Measurements from ENCODE around the gene KLF6.

Gene KLF6

DNA sequence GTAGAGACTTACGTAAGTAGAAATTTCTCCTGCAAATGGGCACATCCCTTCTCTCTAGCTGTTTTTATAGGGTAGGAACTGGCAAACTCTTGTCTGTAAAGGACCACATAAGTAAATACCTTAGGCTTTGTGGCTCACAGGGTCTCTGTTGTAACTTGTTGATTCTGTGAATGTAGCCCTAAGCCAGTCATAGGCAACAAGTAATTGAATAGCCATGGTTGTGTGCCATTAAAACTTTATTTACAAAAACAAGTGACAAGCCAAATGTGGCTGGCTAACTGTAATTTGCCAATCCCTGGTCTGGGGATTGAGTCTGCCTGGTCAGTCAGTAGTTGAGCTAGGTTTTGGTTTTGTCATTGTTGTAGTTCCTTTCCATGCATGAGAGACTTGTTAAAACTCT lies 5.3 kb upstream of the KLF6 start:
- in situ Hi-C loops (cut with HindIII; ENCODE audit: low sequenced_read_pairs) = no loop called here

DNA sequence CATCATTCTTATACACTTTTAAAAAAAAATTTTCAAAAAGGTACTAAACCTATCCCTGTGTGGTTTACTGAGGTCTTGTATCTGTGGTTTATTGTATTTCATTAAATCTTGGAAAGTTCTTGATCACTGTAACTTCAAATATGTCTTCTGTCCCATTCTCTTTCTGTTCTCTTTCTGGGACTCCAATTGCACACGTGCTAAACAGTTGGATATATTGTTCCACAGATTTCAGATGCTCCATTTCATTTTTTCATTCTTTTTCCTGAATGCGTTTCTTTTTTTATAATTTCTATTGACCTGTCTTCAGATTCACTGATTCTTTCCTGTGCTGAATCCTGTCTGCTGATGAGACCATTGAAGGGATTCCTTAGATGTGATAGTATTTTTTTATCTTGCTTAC lies 4.6 kb upstream of the KLF6 start:
- in situ Hi-C loops (cut with HindIII; ENCODE audit: low sequenced_read_pairs) = no loop called here

DNA sequence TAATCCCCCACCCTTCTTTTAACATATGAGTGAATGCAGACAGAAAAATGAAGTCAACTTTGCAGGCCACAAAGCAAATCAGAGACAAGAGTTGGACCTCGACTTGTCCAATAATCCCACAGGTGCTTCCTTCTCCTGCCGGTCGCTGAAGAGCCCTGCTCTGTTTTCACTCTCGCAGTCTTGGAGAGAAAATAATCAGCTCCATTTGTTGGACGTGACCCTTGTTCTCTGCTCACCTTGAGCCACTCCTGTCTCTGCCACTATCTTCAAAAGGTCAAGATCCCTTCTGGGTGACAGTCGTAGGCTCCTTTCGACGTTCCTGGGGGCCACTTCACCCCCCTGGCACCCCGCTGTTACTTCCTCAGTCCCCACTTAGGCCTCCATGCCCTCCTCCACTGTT lies 2.8 kb upstream of the KLF6 start:
- in situ Hi-C loops (cut with HindIII; ENCODE audit: low sequenced_read_pairs) = no loop called here

DNA sequence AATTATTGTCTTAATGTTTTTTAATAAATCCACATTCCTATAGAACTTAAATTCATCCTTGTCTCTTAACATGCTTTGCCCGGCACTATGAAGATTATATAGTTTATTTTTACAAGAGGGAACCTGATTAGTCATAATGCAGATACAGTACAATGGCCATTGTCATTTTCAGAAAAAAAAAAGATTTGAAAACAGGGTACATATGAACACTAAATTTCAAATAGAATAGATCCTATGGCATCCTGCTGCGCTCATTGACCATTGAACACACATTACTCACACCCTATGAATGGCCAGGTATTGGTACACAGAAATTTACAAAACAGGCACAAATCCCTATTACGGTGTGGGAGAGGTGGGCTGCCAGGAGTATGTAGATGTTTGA lies 2.0 kb upstream of the KLF6 start:
- in situ Hi-C loops (cut with HindIII; ENCODE audit: low sequenced_read_pairs) = no loop called here

DNA sequence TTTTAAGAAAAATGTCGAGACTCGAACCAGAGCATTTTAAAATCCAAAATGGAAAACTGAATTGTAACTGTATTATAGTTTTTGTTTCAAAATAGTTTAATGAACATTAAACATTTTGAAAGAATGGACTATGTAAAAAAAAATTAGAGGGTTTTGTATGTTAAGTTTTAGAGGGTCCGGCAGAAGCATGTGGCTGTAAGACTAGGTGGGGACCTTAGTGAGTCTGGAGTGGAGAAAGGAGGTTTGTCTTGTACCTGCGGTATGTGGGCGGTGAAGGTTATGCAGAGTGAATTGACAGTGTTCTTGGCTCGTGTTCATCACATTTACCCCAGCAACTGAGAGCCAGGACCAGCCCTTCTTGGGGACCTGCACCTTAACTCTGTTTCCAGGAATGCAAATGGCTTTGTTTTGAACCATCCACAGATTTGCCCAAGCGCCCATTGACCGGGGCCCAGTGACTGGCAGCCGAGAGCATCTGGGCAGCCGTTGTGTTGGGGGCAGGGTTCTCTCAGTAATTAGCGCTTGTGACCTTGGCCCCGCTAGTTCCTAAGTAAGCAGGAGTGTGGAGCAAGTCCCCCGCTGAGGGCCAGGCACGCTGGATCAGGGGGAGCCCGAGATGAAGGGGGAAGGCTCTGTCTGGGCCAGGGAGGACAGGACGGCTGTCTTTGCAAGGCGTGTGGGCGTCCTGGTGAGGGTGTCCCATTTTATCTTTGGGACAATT lies 1.4 kb upstream of the KLF6 start:
- in situ Hi-C loops (cut with HindIII; ENCODE audit: low sequenced_read_pairs) = no loop called here

DNA sequence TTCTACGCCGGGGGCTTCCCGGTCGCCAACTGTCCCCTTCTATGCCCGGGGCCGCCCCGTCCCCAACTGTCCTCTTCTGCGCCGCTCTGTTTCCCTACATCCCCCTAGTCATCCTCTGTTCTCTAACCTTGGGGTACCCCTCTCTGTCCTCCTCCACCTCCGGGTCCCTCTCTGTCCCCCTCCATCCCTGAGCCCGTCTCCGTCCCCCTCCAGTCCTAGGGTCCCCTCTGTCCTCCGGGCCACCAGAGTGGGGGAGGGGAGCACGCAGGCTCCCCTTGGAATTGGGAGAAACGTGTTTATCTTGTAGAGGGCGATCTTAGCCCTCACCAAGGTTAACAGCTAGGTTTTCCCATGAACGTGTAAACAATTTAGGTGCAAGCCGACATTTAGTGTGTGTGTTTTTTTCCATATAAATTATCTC lies 852 bp upstream of the KLF6 start:
- in situ Hi-C loops (cut with HindIII; ENCODE audit: low sequenced_read_pairs) = no loop called here

DNA sequence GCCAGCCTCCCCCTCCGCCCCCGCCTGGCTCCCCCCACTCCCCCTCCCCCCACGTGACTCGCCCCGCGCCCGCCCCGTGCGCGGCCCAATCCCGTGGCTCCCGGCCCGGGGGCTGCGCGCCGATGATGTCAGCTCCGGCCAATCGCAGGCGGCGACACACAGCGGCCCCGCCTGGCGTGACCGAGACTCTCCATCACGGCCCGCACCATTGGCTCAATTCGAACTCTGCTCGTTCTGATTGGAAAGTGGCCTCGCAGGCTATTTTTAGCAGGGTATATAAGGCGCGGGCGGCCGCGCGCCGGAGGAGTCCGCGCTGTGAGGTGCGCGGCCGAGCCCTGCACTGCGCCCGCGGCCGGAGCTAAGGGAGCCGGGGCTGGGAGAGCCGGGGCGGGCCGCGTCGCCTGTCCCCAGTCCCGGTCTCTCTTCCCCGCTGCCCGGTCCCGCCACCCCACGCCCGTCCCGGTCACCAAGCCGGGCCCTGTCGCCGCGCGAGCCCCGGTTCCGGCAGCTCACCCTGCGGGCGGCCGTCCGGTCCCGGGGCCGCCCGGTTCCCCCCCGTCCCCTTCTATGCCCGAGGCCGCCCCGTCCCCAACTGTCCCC lies 342 bp upstream of the KLF6 start:
- in situ Hi-C loops (cut with HindIII; ENCODE audit: low sequenced_read_pairs) = no loop called here

DNA sequence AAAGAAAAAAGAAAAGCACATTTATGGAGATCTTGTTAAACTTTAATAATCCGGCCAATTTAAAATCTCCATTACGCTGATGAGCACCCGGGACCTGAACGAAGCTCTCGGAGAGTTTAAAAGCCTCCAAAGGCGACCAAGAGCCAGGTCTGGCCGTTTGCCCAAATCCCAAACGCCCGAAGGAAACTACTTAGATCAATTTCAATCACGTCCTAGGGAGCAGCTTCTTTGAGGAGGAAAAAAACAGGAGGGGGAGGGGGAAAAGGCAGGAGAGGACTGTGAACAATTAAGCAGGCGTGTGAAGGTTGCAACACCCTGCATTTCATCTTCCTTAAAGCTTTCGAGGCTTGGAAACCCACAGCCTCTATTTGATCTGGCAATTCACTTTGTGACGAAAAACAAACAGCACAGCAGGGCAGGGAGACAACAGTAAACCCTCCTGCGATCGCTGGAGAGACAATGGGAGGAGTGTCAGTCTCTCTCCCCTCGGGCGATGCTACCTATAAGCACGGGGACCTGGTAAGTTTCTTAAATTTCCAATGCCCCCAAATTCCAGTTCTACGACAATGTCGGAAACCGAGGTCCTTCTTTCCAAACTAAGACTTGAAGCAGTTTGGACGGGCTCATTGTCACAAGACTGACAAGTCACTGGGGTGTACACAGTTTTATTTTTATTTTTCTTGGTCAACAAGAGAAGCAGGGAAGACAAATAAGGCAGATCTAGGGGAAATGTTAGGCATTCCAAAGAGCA lies 1.2 kb downstream of the KLF6 start:
- in situ Hi-C loops (cut with HindIII; ENCODE audit: low sequenced_read_pairs) = no loop called here

DNA sequence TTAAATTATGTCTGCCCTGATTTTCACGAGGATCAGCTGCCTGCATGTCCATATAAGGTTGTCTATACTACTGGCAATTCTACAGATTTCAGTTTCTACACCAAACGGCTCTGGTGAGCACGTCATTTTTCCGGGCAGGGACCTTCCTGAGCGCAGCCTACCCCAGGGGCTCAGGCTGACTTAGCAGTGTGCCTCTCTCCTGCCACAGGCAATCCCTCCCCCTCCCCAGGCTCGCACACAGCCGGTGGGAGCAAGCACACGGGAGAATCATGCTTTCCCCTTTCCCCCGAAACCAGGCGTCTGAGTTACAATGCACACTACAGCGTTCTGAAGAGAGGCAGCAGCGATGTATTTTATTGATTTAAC lies 1.7 kb downstream of the KLF6 start:
- in situ Hi-C loops (cut with HindIII; ENCODE audit: low sequenced_read_pairs) = no loop called here

DNA sequence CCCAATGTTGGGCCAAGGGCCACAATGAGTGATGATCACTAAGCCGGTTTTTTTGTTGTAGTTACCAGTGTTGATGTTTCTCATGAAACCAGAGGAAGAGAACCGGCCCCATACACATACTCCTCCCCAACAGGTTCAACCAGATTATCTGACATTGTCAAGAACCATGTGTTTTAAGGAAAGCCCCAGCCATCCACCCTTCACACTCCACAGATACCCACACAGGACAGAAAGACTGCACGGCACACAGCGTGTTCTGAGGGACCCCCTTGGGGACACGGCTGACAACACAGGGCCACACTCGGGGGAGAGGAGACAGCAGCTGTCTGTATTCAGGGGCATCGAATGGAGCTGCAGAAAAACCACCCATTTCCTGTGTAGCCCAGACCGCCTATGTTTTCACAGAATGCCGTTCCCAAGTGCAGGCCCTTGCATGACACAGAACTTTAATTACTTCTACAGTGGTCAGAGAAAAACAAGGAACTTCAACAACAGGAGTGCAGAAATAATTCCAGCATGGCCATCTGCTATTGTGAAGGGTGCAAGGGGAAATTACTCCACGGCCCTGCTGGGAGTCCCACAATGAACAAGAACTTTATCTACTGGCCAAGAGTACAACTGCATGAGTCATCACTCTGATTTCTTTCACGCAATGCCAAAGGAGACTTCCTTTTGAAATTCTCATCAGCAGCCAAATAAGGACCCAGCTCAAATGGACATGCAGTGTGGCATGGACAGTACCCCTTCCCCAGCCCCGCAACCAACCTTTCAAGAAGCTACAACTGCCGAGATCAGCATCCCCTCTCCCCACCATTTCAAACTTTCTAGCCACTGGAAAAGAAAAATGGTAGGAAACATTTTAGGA lies 2.3 kb downstream of the KLF6 start:
- in situ Hi-C loops (cut with HindIII; ENCODE audit: low sequenced_read_pairs) = no loop called here

DNA sequence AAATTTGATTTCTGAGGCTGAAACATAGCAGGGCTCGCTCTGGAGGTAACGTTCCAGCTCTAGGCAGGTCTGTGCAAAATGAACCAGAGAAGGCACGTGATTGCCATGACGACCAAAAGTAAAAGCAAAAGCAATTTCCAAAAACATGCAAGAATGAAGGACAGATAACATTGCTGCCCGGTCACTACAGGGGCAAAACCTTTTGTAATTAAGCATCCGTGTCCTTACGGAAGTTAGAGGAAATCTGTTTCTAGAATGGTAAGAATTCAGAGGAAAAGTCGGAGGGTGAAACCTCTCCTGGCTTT lies 2.9 kb downstream of the KLF6 start:
- in situ Hi-C loops (cut with HindIII; ENCODE audit: low sequenced_read_pairs) = no loop called here

DNA sequence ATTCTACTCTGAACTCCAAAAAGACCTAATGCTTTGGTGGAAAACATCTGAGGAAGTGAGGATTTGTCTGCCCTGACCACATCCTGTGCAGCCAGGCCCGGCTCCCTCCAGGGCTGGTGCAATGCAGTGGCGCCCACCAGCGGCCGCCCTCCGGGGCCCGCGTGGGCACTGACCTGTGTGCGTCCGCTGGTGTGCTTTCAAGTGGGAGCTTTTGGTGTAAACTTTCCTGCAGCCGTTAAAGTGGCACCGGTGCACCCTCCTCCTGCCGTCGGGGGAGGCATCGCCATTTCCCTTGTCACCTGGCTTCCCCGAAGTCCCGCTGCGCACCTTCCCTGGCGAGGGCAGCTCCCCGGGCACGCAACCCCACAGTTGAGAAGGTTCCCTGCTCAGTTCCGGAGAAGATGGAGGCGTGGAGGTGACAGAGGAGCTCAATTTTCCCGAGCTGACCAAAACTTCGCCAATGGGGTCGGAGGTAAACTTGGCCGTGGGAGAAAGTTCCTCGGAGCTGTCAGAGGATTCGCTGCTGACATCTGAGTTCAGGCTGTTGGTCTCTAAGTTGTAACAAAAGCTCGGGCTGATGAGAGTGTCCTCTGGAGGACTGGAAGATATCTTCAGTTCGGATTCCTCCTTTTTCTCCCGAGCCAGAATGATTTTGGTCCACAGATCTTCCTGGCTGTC lies 3.4 kb downstream of the KLF6 start:
- in situ Hi-C loops (cut with HindIII; ENCODE audit: low sequenced_read_pairs) = no loop called here

DNA sequence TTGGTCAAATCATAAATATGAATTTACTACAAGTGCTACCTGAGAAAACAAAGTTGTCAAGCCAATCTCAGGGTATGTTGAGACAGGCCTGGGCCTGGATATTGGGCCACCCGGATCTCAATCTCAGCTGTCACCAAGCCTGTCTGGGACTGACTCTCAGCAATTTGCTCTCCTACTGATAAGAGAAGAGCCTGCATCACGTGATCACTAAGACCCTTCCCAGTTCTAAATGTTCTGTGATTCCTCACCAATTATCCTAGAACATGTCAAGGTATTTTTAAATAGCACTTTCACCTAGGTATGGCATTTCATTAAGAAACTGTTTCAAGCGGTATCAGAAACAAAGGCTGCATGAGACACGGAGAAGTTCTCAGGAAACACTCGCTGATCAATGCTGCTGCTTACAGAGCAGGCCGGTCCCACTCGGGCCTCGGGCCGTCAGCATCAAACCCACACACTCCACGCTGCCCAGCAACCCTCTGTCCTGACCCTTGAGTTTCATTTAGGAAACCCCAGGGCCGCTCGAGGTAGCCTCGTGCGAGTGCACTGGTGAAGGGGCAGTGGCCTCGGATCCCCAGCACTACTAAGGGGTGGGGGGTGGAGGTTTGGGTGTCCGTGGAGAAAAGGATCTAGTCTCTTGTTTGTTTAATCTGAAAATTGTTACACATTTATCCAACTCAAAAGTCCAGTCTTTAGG lies 4.1 kb downstream of the KLF6 start:
- in situ Hi-C loops (cut with HindIII; ENCODE audit: low sequenced_read_pairs) = no loop called here

DNA sequence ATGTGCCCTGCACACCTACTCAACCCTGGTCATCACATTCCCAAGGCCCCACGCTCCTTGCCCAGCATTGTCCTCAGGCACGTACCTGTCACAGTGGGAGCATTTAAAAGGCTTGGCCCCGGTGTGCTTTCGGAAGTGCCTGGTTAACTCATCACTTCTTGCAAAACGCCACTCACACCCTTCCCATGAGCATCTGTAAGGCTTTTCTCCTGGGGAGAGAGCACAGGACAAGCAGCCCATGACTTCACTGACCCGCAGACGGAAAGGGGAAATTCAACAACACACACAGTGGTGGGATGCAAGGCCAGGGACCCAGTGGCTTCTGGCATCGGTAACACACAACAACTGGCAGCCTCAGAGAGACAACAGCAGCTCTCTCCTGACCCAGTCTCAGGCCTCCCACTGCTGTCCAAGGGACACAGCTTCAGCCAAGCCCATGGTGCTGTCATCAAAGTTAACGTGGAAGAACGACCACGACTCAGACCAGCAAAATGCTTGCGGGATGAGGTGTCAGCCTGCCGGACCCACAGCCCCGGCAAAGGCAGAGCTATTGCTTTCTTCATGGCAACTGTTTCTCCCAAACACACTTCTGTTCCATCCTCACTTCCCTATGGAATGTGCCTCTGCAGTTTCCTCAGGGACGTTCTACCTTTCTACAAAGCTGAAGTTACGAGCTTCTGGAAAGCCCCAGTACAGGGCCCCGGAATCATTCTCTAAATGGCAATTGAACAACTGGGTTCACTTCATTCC lies 4.8 kb downstream of the KLF6 start:
- in situ Hi-C loops (cut with HindIII; ENCODE audit: low sequenced_read_pairs) = no loop called here

DNA sequence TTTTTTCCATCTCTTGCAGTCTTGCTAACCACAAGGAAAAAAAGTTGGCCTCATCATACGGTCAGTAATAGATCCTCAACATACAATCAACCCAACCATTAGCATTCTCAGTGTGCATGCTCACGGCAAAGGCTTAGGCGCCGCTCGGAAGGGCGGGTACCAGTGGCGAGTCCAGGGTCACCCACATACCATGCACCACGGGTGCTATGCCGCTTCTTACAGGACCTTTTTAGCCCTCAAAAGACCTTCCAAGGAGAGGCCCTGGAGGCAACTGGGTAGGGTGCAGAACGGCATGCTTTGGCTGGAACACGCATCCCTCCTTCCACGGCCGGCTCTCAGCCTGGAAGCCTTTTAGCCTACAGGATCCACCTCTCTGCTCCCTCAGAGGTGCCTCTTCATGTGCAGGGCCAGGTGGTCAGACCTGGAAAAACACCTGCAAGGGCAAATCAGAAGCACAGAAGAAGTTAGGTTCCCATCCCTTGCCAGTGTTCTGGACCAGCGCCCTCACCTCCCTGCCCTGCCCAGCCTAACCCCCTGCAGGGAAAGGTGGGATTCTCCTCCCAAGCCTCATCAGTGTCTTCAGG lies 5.8 kb downstream of the KLF6 start:
- in situ Hi-C loops (cut with HindIII; ENCODE audit: low sequenced_read_pairs) = no loop called here

DNA sequence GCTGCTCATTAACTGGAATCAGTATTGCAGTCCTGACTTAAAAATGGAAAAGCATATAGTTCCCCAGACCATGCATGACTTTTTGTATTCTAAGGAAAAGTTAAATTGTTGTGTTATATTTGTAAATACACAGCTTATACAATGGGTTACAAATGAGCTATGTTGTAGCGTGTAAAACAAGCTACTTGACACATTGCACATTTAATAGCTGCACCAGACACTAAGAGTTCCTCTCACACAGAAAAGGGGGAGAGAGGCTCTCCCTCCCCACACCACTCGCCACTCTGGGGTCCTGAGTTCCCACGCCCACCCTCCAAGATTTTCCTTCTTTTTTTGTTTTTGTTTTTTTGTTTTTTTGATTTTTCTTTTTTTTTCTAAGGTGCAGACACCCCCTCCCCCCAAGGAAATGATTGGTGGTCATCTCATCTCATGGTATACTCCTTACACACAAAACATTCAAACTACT lies 6.3 kb downstream of the KLF6 start:
- in situ Hi-C loops (cut with HindIII; ENCODE audit: low sequenced_read_pairs) = no loop called here

DNA sequence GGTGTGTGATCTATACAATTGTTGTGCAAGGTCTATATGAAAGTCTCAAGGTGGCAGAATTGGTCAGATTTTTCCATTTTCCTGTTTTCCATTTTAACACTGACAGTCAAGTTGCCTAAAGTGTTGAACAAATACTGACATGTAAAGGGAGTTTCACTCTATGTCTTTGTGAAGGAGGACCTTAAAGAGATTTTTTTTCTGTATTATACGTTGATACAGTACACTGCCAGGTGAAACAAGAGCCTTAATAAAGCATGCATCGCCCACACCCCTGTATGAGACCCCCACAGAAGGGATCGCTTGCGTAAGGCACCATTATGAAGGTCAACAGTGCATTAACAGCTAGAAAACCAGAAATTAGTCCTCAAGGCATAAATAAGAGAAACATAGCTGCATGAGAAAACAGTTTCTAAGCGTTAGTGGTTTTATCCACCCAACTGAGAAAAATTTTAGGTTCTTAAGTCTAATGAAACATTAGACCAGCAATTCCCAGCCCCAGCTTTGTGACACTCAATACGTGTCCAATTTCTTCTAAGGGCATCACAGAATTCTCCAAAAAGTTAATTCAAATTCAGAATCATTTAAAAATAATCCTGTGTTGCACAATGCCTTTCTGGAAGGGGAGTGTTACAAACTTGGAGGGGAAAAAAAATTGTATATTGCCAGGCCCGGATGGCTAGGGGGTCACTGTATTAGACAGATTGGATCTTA lies 6.9 kb downstream of the KLF6 start:
- in situ Hi-C loops (cut with HindIII; ENCODE audit: low sequenced_read_pairs) = no loop called here

DNA sequence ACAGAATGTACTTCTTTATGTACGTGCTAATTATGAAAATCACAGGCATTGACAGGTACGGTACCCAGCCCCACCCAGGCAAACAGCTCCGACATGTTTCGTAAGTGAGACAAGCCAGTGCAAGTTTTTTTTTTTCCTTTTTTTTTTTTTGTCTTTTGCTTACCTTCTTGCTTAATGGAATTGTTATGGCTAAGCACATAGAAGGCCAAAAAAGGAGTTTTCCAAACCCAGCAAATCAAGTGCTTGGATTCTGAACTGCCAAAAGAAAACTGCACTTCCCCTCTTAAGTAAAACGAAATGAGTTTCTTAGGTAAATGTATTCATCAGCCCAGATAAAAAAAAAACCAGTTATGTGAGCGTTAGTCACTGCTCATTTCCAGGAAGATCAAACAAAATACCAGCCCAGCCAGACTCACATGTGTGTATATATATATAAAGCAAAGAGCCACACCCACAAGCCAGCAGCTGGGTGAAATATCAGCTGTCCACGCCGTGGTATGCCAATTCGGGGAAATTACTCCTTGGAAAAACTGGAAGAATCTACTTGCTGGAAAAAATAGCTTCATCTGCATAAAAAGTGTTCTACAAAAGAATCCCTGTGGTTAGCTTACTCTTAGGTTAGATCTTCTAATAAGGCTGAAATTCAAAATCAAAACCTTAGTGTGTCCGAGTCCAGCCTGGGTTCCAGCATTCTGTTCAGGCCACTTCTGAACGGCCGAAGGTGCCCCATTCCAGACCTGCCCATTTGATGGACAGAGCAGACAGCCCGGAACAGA lies 8.0 kb downstream of the KLF6 start:
- in situ Hi-C loops (cut with HindIII; ENCODE audit: low sequenced_read_pairs) = no loop called here

All from DLD1 (cell line).